Muscle of back (tissue), 11 donors: Measurements from ENCODE around the gene CEP290. TPM values are rescaled to one million over a fixed set of nuclear protein-coding genes. Genes with fewer than 3 reads are reported as not detected.
"Not testable (repeated sequence)": the region's sequence is repeated elsewhere in the genome, so short reads cannot be mapped to it uniquely, and the experiment has no call there.

Source experiments
- DNase-seq, 3 donors: peaks; one replicate each; pipeline versions ENCODE4 v3.0.0 to v3.0.0-alpha.2; 2013
- polyA plus RNA-seq, 10 donors: library from polyadenylated mRNA; unstranded; fragments of 120-200 nt; gene quantifications; one replicate each; pipeline ENCODE4 v1.2.1, GENCODE V29; 2013; ENCODE audit not compliant: insufficient read length in 10 of 10

CEP290 gene
- polyA plus RNA-seq, 10 donors: 9.7 to 18.4 (median 14.8) TPM

DNA sequence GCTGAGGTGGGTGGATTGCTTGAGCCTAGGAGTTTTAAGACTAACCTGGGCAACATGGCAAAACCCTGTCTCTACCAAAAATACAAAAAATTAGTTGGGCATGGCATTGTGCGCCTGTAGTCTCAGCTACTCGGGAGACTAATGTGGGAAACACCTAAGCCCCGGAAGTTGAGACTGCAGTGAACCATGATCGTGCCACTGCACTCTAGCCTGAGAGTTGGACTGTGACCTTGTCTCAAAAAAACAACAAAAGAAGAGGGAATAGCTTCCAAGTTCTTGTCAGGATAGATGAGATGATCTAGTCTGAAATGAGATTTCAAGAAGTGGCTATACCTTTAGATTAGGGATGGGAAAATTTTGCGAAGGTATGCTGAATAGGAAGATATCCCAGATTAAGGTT is 97.9 kb downstream of the CEP290 start:
- DNase-seq: no peak

- no peak for DNase-seq
These were observed 104.1 kb downstream of the CEP290 start for GRCh38 chr12:88037770-88038169.

GRCh38 chr12:88036353-88036965 is 105.4 kb downstream of the CEP290 start:
- peak in 2 of 3 donors; percentile 21 to 28 for DNase-seq

DNA sequence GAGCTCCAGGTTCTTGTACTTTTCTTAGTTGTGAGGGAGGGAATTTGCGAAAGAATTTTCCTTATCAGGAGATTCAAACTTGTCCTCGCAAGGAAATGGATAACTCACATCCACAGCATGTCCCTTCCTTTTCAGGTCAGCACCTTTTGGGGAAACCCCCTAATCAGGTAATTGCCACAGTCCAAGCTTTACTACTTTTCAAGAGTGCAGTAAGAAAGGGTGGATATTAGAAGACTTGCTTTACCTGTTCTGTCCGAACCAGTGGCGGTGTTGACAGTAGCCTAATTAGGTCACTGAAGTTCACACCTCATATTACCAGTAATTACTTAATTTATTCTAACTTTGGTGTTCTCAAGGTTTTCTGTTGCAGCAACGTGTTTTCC is 106.0 kb downstream of the CEP290 start:
- DNase-seq: peak in 1 of 3 donors; percentile 3

- DNase-seq: peak; percentile 87 to 96 (median 91)
These were observed 106.5 kb downstream of the CEP290 start for GRCh38 chr12:88035271-88035906.

- DNase-seq: not testable (repeated sequence)
These were observed 110.7 kb downstream of the CEP290 start for GRCh38 chr12:88031161-88031560.

GRCh38 chr12:88029093-88029665 is 112.7 kb downstream of the CEP290 start, which contains the start of gene C12orf50:
Gene C12orf50 (minus strand): TSS chr12:88029401. CDS start chr12:88026962, 2,439 bp downstream.
- no peak for DNase-seq

GRCh38 chr12:88026196-88026595 is 115.7 kb downstream of the CEP290 start:
- no peak for DNase-seq

GRCh38 chr12:88017964-88018363 is 123.9 kb downstream of the CEP290 start:
- no peak for DNase-seq

- DNase-seq: no peak
These were observed 126.1 kb downstream of the CEP290 start for GRCh38 chr12:88015825-88016224.

DNA sequence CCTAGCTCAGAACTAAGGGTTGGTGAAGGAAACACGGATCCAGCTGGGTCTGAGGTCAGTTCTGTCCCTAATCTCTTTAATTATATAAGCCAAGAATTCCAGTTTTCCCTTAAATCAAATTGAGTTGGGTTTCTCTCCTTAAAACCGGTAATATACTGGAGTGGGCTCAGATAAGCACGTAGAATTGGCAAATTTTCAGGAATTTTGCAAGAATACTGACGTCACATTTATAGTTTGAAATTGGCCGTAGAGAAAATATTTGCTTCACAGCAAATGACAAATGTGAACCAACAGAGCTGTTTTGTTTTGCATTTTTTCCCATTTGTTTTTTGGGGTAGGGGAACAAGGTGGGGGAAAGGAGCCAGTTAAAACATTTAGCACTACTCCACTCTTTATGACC is 130.1 kb downstream of the CEP290 start:
- DNase-seq: no peak

GRCh38 chr12:88006351-88006750 is 135.5 kb downstream of the CEP290 start:
- no peak for DNase-seq

GRCh38 chr12:88001327-88001726 is 140.6 kb downstream of the CEP290 start:
- DNase-seq: no peak

Other genes with a start within 250 kb of the CEP290 start
- gene C12orf50, start 112.7 kb downstream of the CEP290 start, polyA plus RNA-seq: under 1 TPM in 9 of 10 donors, not detected in 1; 0.07 to 0.54 (median 0.31) TPM
- gene TMTC3, start 219 bp upstream of the CEP290 start, polyA plus RNA-seq: 10 to 100 TPM; 12.8 to 22.0 (median 16.5) TPM